Karpas-422 (cell line): ENCODE results near the gene ESYT2. TPM values are rescaled to one million over a fixed set of nuclear protein-coding genes. Genes with fewer than 3 reads are reported as not detected.

Source experiments
- DNase-seq: peaks from one replicate; pipeline ENCODE4 v3.0.0-alpha.2; 2015
- H2AFZ ChIP-seq: fragments of 200-600 bp; sonication (generic); 2 replicates; pipeline ENCODE4 v1.6.1; 2014; ENCODE audit warnings: antibody characterized with exemption, low read length, mixed read lengths
- H3K27ac ChIP-seq: fragments of 200-600 bp; sonication (generic); 2 replicates; pipeline ENCODE4 v1.5.1; 2014; ENCODE audit warnings: mild to moderate bottlenecking, low read length, moderate library complexity
- H3K27me3 ChIP-seq: fragments of 200-600 bp; sonication (generic); 2 replicates; pipeline ENCODE4 v1.6.1; 2014; ENCODE audit warnings: low read length, mixed read lengths
- H3K36me3 ChIP-seq: fragments of 200-600 bp; sonication (generic); 2 replicates; pipeline ENCODE4 v1.6.1; 2014; ENCODE audit warnings: low read length, mixed read lengths; ENCODE audit not compliant: insufficient read depth
- H3K4me1 ChIP-seq: fragments of 200-600 bp; sonication (generic); 2 replicates; pipeline ENCODE4 v1.6.1; 2014; ENCODE audit warnings: mild to moderate bottlenecking, low read length, mixed read lengths
- H3K4me2 ChIP-seq: fragments of 200-600 bp; sonication (generic); 2 replicates; pipeline ENCODE4 v1.6.1; 2014; ENCODE audit warnings: low read length, low read depth, mild to moderate bottlenecking; ENCODE audit not compliant: poor library complexity, severe bottlenecking
- H3K4me3 ChIP-seq: fragments of 200-600 bp; sonication (generic); 2 replicates; pipeline ENCODE4 v1.5.1; 2014; ENCODE audit warnings: mild to moderate bottlenecking, antibody characterized with exemption, low read length, mixed read lengths
- H3K79me2 ChIP-seq: fragments of 200-600 bp; sonication (generic); 2 replicates; pipeline ENCODE4 v1.6.1; 2014; ENCODE audit warnings: mild to moderate bottlenecking, low read length, mixed read lengths
- H3K9ac ChIP-seq: fragments of 200-600 bp; sonication (generic); 2 replicates; pipeline ENCODE4 v1.6.0; 2014; ENCODE audit warnings: low read length
- H3K9me2 ChIP-seq: fragments of 200-600 bp; sonication (generic), shearing (Covaris generic); replicated peaks from 2 replicates; pipeline ENCODE4 v1.6.0; 2014; ENCODE audit warnings: mild to moderate bottlenecking, low read length, moderate library complexity; ENCODE audit not compliant: insufficient read depth
- H3K9me3 ChIP-seq: fragments of 300-700, 200-600 bp; sonication (generic); 2 replicates; pipeline ENCODE4 v1.6.1; 2014; ENCODE audit warnings: low read length, mixed read lengths
- H4K20me1 ChIP-seq: fragments of 200-600 bp; sonication (generic); 2 replicates; pipeline ENCODE4 v1.6.1; 2014; ENCODE audit warnings: mild to moderate bottlenecking, antibody characterized with exemption, low read length, low read depth; ENCODE audit not compliant: insufficient read depth
- total RNA-seq: library from RNA; depleted of rRNA; stranded (reverse); fragments of >200 nt; shearing (Covaris generic); gene quantifications from 2 replicates; pipeline ENCODE4 v1.2.3, GENCODE V29; 2014; ENCODE audit warnings: low replicate concordance

The ESYT2 gene
- total RNA-seq, 1 experiment from 2014 or later = 242 TPM

GRCh38 chr7:158782761-158783401, 46.4 kb downstream of the ESYT2 start:
- Histone ChIP-seq H3K9me2 (no peaks in the 10 kb centered on the region), H3K36me3 (peaks cover 78% of the 10 kb centered on the region), H4K20me1 (no peaks in the 10 kb centered on the region), H3K4me3 (no peak overlapping the region), H3K9me3 (no peaks in the 10 kb centered on the region), H3K27me3 (no peaks in the 10 kb centered on the region), H3K4me2 (no peak overlapping the region), H2AFZ (no peak overlapping the region), H3K27ac (no peak overlapping the region), H3K79me2 (peaks cover 35% of the 10 kb centered on the region), H3K9ac (no peak overlapping the region), H3K4me1 (peaks cover under 1% of the 10 kb centered on the region; the same call in 1 of the 2 replicates)
- no peak for DNase-seq

- no peaks in the 10 kb centered on the region for H4K20me1 ChIP-seq
- no peaks in the 10 kb centered on the region for H3K9me3 ChIP-seq
- no peak overlapping the region for H3K4me2 ChIP-seq
- peaks cover 78% of the 10 kb centered on the region for H3K36me3 ChIP-seq
- no peak overlapping the region for H3K4me3 ChIP-seq
- H3K27ac ChIP-seq = no peak overlapping the region
- no peak overlapping the region for H3K9ac ChIP-seq
- peaks cover 43% of the 10 kb centered on the region for H3K79me2 ChIP-seq
- DNase-seq = no peak
- H2AFZ ChIP-seq = no peak overlapping the region
- H3K9me2 ChIP-seq = no peaks in the 10 kb centered on the region
- H3K27me3 ChIP-seq = no peaks in the 10 kb centered on the region
- no peaks in the 10 kb centered on the region for H3K4me1 ChIP-seq
These were observed 47.2 kb downstream of the ESYT2 start for GRCh38 chr7:158781974-158782664.

- Histone ChIP-seq H3K79me2 (peaks cover 46% of the 10 kb centered on the region), H3K27ac (no peak overlapping the region), H3K4me3 (no peak overlapping the region), H4K20me1 (no peaks in the 10 kb centered on the region), H3K9ac (no peak overlapping the region), H3K9me3 (no peaks in the 10 kb centered on the region), H3K36me3 (peaks cover 76% of the 10 kb centered on the region), H2AFZ (no peak overlapping the region), H3K9me2 (no peaks in the 10 kb centered on the region), H3K4me1 (no peaks in the 10 kb centered on the region), H3K4me2 (no peak overlapping the region), H3K27me3 (no peaks in the 10 kb centered on the region)
- DNase-seq = no peak
These were observed 47.9 kb downstream of the ESYT2 start for GRCh38 chr7:158781217-158781973.

- Histone ChIP-seq H3K4me1 (no peaks in the 10 kb centered on the region), H2AFZ (no peak overlapping the region), H4K20me1 (no peaks in the 10 kb centered on the region), H3K36me3 (peaks cover 64% of the 10 kb centered on the region), H3K9me3 (no peaks in the 10 kb centered on the region), H3K4me2 (no peak overlapping the region), H3K9me2 (no peaks in the 10 kb centered on the region), H3K9ac (no peak overlapping the region), H3K27me3 (no peaks in the 10 kb centered on the region), H3K79me2 (peaks cover 58% of the 10 kb centered on the region), H3K27ac (no peak overlapping the region), H3K4me3 (no peak overlapping the region)
- no peak for DNase-seq
These were observed 50.0 kb downstream of the ESYT2 start for GRCh38 chr7:158779061-158780000.

- H3K27me3 ChIP-seq = no peaks in the 10 kb centered on the region
- no peaks in the 10 kb centered on the region for H3K9me3 ChIP-seq
- H3K36me3 ChIP-seq = peaks cover 69% of the 10 kb centered on the region
- H3K9me2 ChIP-seq = no peaks in the 10 kb centered on the region
- H3K4me2 ChIP-seq = no peak overlapping the region
- no peak overlapping the region for H2AFZ ChIP-seq
- no peak overlapping the region for H3K4me3 ChIP-seq
- H3K4me1 ChIP-seq = no peaks in the 10 kb centered on the region
- H4K20me1 ChIP-seq = no peaks in the 10 kb centered on the region
- H3K79me2 ChIP-seq = peaks cover 59% of the 10 kb centered on the region
- no peak overlapping the region for H3K9ac ChIP-seq
- no peak for DNase-seq
- H3K27ac ChIP-seq = no peak overlapping the region
These were observed 50.8 kb downstream of the ESYT2 start for GRCh38 chr7:158778471-158778870.

GRCh38 chr7:158777793-158778192, 51.5 kb downstream of the ESYT2 start:
- no peak overlapping the region for H2AFZ ChIP-seq
- no peak for DNase-seq
- H3K4me2 ChIP-seq = no peak overlapping the region
- H3K27me3 ChIP-seq = no peaks in the 10 kb centered on the region
- peaks cover 63% of the 10 kb centered on the region for H3K79me2 ChIP-seq
- no peaks in the 10 kb centered on the region for H3K9me2 ChIP-seq
- H3K4me3 ChIP-seq = no peak overlapping the region
- H3K27ac ChIP-seq = no peak overlapping the region
- H3K36me3 ChIP-seq = peaks cover 66% of the 10 kb centered on the region
- no peaks in the 10 kb centered on the region for H3K9me3 ChIP-seq
- H3K9ac ChIP-seq = no peak overlapping the region
- H3K4me1 ChIP-seq = no peaks in the 10 kb centered on the region
- no peaks in the 10 kb centered on the region for H4K20me1 ChIP-seq

GRCh38 chr7:158776474-158776873, 52.8 kb downstream of the ESYT2 start:
- Histone ChIP-seq H3K36me3 (peaks cover 52% of the 10 kb centered on the region), H2AFZ (no peak overlapping the region), H3K4me3 (no peak overlapping the region), H3K27ac (no peak overlapping the region), H3K4me2 (no peak overlapping the region), H3K9me2 (no peaks in the 10 kb centered on the region), H4K20me1 (no peaks in the 10 kb centered on the region), H3K9me3 (no peaks in the 10 kb centered on the region), H3K4me1 (no peaks in the 10 kb centered on the region), H3K79me2 (peaks cover 62% of the 10 kb centered on the region), H3K9ac (no peak overlapping the region), H3K27me3 (no peaks in the 10 kb centered on the region)
- no peak for DNase-seq
